Stimulated activated CD8-positive, alpha-beta memory T cell treated with anti-CD3 and anti-CD28 coated beads, Interleukin-12 subunit alpha, Interleukin-12 subunit beta, amount 100 ng/mL, for 24 hours (primary cell): ENCODE results near the gene GPR37L1.
"Not testable (repeated sequence)": the region's sequence is repeated elsewhere in the genome, so short reads cannot be mapped to it uniquely, and the experiment has no call there.

ENCODE experiments used
- DNase-seq: peaks from one replicate; pipeline ENCODE4 v3.0.0-alpha.2; 2020; ENCODE audit errors: extremely low read depth

Gene GPR37L1

GRCh38 chr1:202167708-202168415 lies 45.1 kb downstream of the GPR37L1 start:
- no peak for DNase-seq

GRCh38 chr1:202168861-202169260 lies 46.1 kb downstream of the GPR37L1 start:
- DNase-seq = no peak

- DNase-seq = no peak
Measured at GRCh38 chr1:202170726-202171125, 48.0 kb downstream of the GPR37L1 start.

GRCh38 chr1:202171292-202172014 lies 48.7 kb downstream of the GPR37L1 start:
- no peak for DNase-seq

- no peak for DNase-seq
Measured at GRCh38 chr1:202172015-202172355, 49.3 kb downstream of the GPR37L1 start.

GRCh38 chr1:202173993-202174392 lies 51.3 kb downstream of the GPR37L1 start:
- no peak for DNase-seq

GRCh38 chr1:202176949-202177927 lies 54.5 kb downstream of the GPR37L1 start:
- no peak for DNase-seq

- no peak for DNase-seq
Measured at GRCh38 chr1:202179828-202180750, 57.4 kb downstream of the GPR37L1 start.

GRCh38 chr1:202180751-202181139 lies 58.0 kb downstream of the GPR37L1 start:
- DNase-seq = not testable (repeated sequence)

GRCh38 chr1:202181586-202181985 lies 58.9 kb downstream of the GPR37L1 start:
- DNase-seq = no peak

GRCh38 chr1:202182040-202182877 lies 59.5 kb downstream of the GPR37L1 start:
- no peak for DNase-seq
